Upper lobe of left lung (tissue), 4 donors: ENCODE results near the gene PAFAH1B1.

Experiments used
- EP300 ChIP-seq, 4 donors: sonication (generic); formaldehyde crosslinking; IDR thresholded peaks; one replicate each; pipeline ENCODE4 v1.5.1; 2017; ENCODE audit warnings: antibody characterized with exemption in 4 of 4, control low read depth in 2 of 4
- POLR2A ChIP-seq, 4 donors: fragments of 450-650 bp; IDR thresholded peaks; one replicate each; pipeline ENCODE4 v1.5.1; 2016 to 2017; ENCODE audit warnings: antibody characterized with exemption in 4 of 4, mild to moderate bottlenecking in 2 of 4
- TF ChIP-seq, protein P1 (sequence below), 6 experiments: fragments of 450-650 bp in 4 of 6; fragments of 200-600 bp in 2 of 6; sonication (generic) in 2 of 6; IDR thresholded peaks; one replicate each; pipeline ENCODE4 v1.5.1; 2016 to 2019; ENCODE audit warnings: antibody characterized with exemption in 6 of 6

DNA sequence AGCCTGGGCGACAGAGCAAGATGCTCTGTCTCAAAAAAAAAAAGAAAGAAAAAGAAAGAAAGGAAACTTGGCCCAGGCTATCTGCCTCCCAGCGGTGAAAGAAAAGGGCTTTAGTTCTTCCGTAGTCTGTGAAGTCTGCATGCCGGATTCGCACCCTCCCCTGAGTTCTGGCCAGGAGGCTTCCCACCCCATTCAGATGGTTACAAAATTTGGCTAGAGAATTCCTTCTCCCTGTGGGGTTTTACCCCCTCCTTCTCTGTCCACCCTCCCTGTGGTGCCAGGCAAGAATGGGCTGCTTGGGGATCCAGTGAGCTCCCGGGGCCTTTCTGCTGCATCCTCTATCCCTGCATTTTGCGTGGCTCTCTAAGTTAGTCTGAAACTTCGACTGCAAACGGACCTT, 37.8 kb downstream of the PAFAH1B1 start:
- TF ChIP-seq, protein P1, sequence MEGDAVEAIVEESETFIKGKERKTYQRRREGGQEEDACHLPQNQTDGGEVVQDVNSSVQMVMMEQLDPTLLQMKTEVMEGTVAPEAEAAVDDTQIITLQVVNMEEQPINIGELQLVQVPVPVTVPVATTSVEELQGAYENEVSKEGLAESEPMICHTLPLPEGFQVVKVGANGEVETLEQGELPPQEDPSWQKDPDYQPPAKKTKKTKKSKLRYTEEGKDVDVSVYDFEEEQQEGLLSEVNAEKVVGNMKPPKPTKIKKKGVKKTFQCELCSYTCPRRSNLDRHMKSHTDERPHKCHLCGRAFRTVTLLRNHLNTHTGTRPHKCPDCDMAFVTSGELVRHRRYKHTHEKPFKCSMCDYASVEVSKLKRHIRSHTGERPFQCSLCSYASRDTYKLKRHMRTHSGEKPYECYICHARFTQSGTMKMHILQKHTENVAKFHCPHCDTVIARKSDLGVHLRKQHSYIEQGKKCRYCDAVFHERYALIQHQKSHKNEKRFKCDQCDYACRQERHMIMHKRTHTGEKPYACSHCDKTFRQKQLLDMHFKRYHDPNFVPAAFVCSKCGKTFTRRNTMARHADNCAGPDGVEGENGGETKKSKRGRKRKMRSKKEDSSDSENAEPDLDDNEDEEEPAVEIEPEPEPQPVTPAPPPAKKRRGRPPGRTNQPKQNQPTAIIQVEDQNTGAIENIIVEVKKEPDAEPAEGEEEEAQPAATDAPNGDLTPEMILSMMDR (IDR thresholded peaks at IDR 0.05), result no peak
- TF ChIP-seq POLR2A (IDR thresholded peaks at IDR 0.05), result no peak
- no peak for TF ChIP-seq EP300 (IDR thresholded peaks at IDR 0.05)
